Measurements from ENCODE around the gene SLC13A3. TPM values are rescaled to one million over a fixed set of nuclear protein-coding genes. Genes with fewer than 3 reads are reported as not detected.
"Not testable (repeated sequence)": the region's sequence is repeated elsewhere in the genome, so short reads cannot be mapped to it uniquely, and the experiment has no call there.

SLC13A3 gene
- total and polyA plus RNA-seq, 12 donors, result 0.13 to 1.2 (median 0.58) TPM

GRCh38 chr20:46681032-46681854 is 30.0 kb upstream of the SLC13A3 start:
- DNase-seq, result peak in 1 of 2 donors; percentile 40
- no peaks in the 10 kb centered on the region for H3K9me3 ChIP-seq
- H3K4me1 ChIP-seq, result peaks cover 2 to 47% (median 22%) of the 10 kb centered on the region in 9 donors
- WGBS, 2 donors, result 50 to 53% methylated on average over 14 of the region's 14 CpGs
- H3K27ac ChIP-seq, result no peak overlapping the region
- TF ChIP-seq, protein P1, sequence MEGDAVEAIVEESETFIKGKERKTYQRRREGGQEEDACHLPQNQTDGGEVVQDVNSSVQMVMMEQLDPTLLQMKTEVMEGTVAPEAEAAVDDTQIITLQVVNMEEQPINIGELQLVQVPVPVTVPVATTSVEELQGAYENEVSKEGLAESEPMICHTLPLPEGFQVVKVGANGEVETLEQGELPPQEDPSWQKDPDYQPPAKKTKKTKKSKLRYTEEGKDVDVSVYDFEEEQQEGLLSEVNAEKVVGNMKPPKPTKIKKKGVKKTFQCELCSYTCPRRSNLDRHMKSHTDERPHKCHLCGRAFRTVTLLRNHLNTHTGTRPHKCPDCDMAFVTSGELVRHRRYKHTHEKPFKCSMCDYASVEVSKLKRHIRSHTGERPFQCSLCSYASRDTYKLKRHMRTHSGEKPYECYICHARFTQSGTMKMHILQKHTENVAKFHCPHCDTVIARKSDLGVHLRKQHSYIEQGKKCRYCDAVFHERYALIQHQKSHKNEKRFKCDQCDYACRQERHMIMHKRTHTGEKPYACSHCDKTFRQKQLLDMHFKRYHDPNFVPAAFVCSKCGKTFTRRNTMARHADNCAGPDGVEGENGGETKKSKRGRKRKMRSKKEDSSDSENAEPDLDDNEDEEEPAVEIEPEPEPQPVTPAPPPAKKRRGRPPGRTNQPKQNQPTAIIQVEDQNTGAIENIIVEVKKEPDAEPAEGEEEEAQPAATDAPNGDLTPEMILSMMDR (IDR thresholded peaks at IDR 0.05), result peak; percentile 54 to 84 (median 79)
- H3K36me3 ChIP-seq, result peaks cover 0 to 18% (median 3%) of the 10 kb centered on the region in 9 donors
- H3K4me3 ChIP-seq, result no peak overlapping the region
- ATAC-seq, result peak in 5 of 8 donors; percentile 23 to 54 (median 45)
- intact Hi-C loops (cut with DNase I), result loop anchor here in 9 of 10 donors (1.0 to 10.0 kb wide), 11 partner anchors 114 to 546 kb away; partner anchors contain the start of gene ZNF334 (in 1 of the 9)
- H3K27me3 ChIP-seq, result no peaks in the 10 kb centered on the region

DNA sequence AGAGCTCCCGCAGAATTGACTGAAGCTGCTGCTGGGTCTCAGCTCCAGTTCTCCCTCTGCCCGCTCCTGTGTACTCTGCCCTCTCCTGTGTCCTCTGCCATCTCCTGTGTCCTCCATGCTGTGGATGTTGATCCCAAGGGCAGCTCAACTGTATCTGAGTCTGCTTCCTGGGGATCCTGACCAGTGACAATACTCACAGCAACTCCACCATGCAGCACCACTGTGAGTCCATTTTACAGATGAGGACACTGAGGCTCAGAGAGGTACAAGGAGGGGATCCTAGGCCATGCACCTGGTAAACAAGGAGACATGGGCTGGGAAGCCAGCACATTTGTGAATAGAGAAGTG is 29.4 kb upstream of the SLC13A3 start:
- Histone ChIP-seq H3K27ac (no peak overlapping the region), H3K4me1 (peaks cover 2 to 44% (median 22%) of the 10 kb centered on the region in 9 donors), H3K4me3 (no peak overlapping the region), H3K36me3 (peaks cover 0 to 12% (median 0%) of the 10 kb centered on the region in 9 donors), H3K9me3 (no peaks in the 10 kb centered on the region), H3K27me3 (no peaks in the 10 kb centered on the region)
- TF ChIP-seq, protein P1 (IDR thresholded peaks at IDR 0.05), result no peak
- intact Hi-C loops (cut with DNase I), result loop anchor here in 9 of 10 donors (1.0 to 10.0 kb wide), 11 partner anchors 113 to 546 kb away; partner anchors contain the start of gene ZNF334 (in 1 of the 9)
- ATAC-seq, result no peak
- no peak for DNase-seq
- WGBS, 2 donors, result 87 to 94% methylated on average over 2 of the region's 2 CpGs

- Histone ChIP-seq H3K4me1 (peaks cover 2 to 22% (median 13%) of the 10 kb centered on the region in 9 donors), H3K36me3 (peaks cover 0 to 5% (median 0%) of the 10 kb centered on the region in 9 donors), H3K9me3 (peaks cover 0 to under 1% (median 0%) of the 10 kb centered on the region in 11 donors), H3K4me3 (no peak overlapping the region), H3K27me3 (no peaks in the 10 kb centered on the region), H3K27ac (no peak overlapping the region)
- intact Hi-C loops (cut with DNase I), result loop anchor here in 1 of 10 donors (10.0 kb wide), 1 partner anchor 114 kb away; no protein-coding TSS in a partner anchor
- 83 to 84% methylated on average over 4 of the region's 4 CpGs for WGBS, 2 donors
- DNase-seq, result no peak
- TF ChIP-seq, protein P1 (IDR thresholded peaks at IDR 0.05), result no peak
- no peak for ATAC-seq
Observed at GRCh38 chr20:46678516-46678915, 27.3 kb upstream of the SLC13A3 start.

- TF ChIP-seq, protein P1 (IDR thresholded peaks at IDR 0.05), result no peak
- intact Hi-C loops (cut with DNase I), result loop anchor here in 1 of 10 donors (10.0 kb wide), 1 partner anchor 113 kb away; no protein-coding TSS in a partner anchor
- no peak for ATAC-seq
- H3K9me3 ChIP-seq, result peaks cover 0 to 9% (median 0%) of the 10 kb centered on the region in 11 donors
- DNase-seq, result no peak
- 88 to 93% methylated on average over 5 of the region's 5 CpGs for WGBS, 2 donors
- no peak overlapping the region for H3K4me3 ChIP-seq
- peaks cover 0 to 5% (median 0%) of the 10 kb centered on the region in 9 donors for H3K36me3 ChIP-seq
- H3K4me1 ChIP-seq, result peaks cover 0 to 13% (median 4%) of the 10 kb centered on the region in 9 donors
- no peak overlapping the region for H3K27ac ChIP-seq
- H3K27me3 ChIP-seq, result no peaks in the 10 kb centered on the region
Observed at GRCh38 chr20:46677608-46678007, 26.3 kb upstream of the SLC13A3 start.

DNA sequence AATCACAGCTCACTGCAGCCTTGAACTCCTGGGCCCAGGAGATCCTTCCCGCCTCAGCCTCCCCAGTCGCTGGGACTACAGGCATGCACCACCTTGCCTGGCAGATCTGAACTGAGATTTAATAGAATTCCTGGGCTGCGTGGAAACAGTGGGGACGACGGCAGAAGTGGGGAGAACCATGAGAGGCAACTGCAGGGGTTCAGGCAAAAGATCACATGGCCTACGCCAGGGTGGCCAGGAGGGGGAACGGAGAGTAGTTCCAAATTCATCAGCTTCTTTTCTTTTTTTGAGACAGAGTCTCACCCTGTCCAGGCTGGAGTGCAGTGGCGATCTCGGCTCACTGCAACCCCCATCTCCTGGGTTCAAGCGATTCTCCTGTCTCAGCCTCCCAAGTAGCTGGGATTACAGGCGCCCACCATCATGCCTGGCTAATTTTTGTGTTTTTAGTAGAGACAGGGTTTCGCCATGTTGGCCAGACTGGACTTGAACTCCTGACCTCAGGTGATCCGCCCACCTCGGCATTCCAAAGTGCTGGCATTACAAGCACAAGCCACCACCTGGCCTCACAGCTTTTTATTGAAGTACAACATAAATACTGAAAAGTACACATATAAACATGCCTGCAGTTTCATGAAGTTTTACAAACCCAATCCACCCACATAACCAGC is 25.5 kb upstream of the SLC13A3 start:
- not testable (repeated sequence) for H3K36me3 ChIP-seq, DNase-seq, H3K4me1 ChIP-seq, H3K27ac ChIP-seq, H3K27me3 ChIP-seq, ATAC-seq, H3K4me3 ChIP-seq
- intact Hi-C loops (cut with DNase I), result loop anchor here in 1 of 10 donors (10.0 kb wide), 1 partner anchor 112 kb away; no protein-coding TSS in a partner anchor
- H3K9me3 ChIP-seq, result peaks cover 0 to 18% (median 0%) of the 10 kb centered on the region in 11 donors
- 92 to 97% methylated on average over 12 to 13 of the region's 14 CpGs for WGBS, 2 donors

All from heart right ventricle (tissue), 16 donors.